ENCODE data around the gene MOB1A.

GRCh38 chr2:74111380-74111779, 67.3 kb downstream of the MOB1A start:
- TF ChIP-seq POLR2A (IDR thresholded peaks at IDR 0.05; ENCODE audit: low read depth, low read length) (no peak), TAF1 (IDR thresholded peaks at IDR 0.05; ENCODE audit: borderline replicate concordance, low read depth, low read length) (no peak), POLR2AphosphoS5 (IDR thresholded peaks at IDR 0.05; ENCODE audit: low read depth, low read length) (no peak)

Data from GM12892 (cell line).